ENCODE results near the gene PLCB1.

PLCB1 gene

DNA sequence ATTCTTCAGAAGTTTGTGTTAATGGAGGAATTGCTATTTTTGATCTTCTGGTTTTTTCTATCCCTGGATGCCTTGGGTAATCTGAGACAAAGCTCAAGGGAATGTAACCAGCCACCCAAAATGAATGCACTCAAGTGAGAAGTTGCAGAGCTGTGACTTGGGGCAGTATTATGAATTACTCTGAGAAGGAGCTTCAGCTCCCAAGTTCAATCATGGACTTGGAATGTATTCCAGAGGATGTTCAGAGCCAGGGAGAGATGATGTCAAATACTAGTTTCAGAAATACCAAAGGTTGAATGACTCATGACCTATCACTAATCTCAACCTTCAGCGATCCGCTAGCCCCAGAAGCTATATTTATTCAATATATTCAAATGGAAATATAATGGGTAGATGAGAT, 561.6 kb downstream of the PLCB1 start:
- TF ChIP-seq CTCF (IDR thresholded peaks at IDR 0.05; ENCODE audit: low read depth, low read length): no peak

GRCh38 chr20:8700756-8701155, 568.7 kb downstream of the PLCB1 start:
- TF ChIP-seq CTCF (IDR thresholded peaks at IDR 0.05; ENCODE audit: low read depth, low read length): no peak
- no peak overlapping the region for H3K4me3 ChIP-seq (ENCODE audit: low read depth, low read length)

More for the DNA sequence above, 561.6 kb downstream of the PLCB1 start:
- no peak overlapping the region for H3K4me3 ChIP-seq (ENCODE audit: low read depth, low read length)

GRCh38 chr20:8706961-8707700, 575.1 kb downstream of the PLCB1 start:
- H3K4me3 ChIP-seq (ENCODE audit: low read depth, low read length): no peak overlapping the region
- no peak for TF ChIP-seq CTCF (IDR thresholded peaks at IDR 0.05; ENCODE audit: low read depth, low read length)

GRCh38 chr20:8709627-8710026, 577.6 kb downstream of the PLCB1 start:
- H3K4me3 ChIP-seq (ENCODE audit: low read depth, low read length): no peak overlapping the region
- TF ChIP-seq CTCF (IDR thresholded peaks at IDR 0.05; ENCODE audit: low read depth, low read length): no peak

GRCh38 chr20:8711501-8711900, 579.4 kb downstream of the PLCB1 start:
- H3K4me3 ChIP-seq (ENCODE audit: low read depth, low read length): no peak overlapping the region
- TF ChIP-seq CTCF (IDR thresholded peaks at IDR 0.05; ENCODE audit: low read depth, low read length): no peak

GRCh38 chr20:8714206-8714605, 582.1 kb downstream of the PLCB1 start:
- TF ChIP-seq CTCF (IDR thresholded peaks at IDR 0.05; ENCODE audit: low read depth, low read length): no peak
- H3K4me3 ChIP-seq (ENCODE audit: low read depth, low read length): no peak overlapping the region

- no peak for TF ChIP-seq CTCF (IDR thresholded peaks at IDR 0.05; ENCODE audit: low read depth, low read length)
- H3K4me3 ChIP-seq (ENCODE audit: low read depth, low read length): no peak overlapping the region
These were observed 586.2 kb downstream of the PLCB1 start for GRCh38 chr20:8718279-8718678.
